Liver (tissue), 9 donors: ENCODE data around the gene EPHB2. TPM values are rescaled to one million over a fixed set of nuclear protein-coding genes. Genes with fewer than 3 reads are reported as not detected.

Experiments
- DNase-seq: peaks from one replicate; pipeline ENCODE4 v3.0.0-alpha.2; 2017; ENCODE audit warnings: low spot score
- H3K27ac ChIP-seq, 2 donors: one replicate each; pipeline ENCODE4 v1.7.0; 2013; ENCODE audit warnings: inconsistent platforms in 2 of 2, low read length in 2 of 2, control low read depth in 1 of 2, low read depth in 1 of 2, mild to moderate bottlenecking in 1 of 2
- H3K27me3 ChIP-seq, 4 donors: one replicate each; pipeline versions ENCODE4 v1.6.1 to v1.7.0; 2013; ENCODE audit warnings: low read length in 3 of 4, inconsistent platforms in 1 of 4, mild to moderate bottlenecking in 1 of 4, moderate library complexity in 1 of 4; ENCODE audit not compliant: control insufficient read depth in 4 of 4, insufficient read depth in 4 of 4
- H3K36me3 ChIP-seq, 4 donors: one replicate each; pipeline versions ENCODE4 v1.6.1 to v1.7.0; 2013; ENCODE audit warnings: low read length in 3 of 4, mild to moderate bottlenecking in 3 of 4, low read depth in 1 of 4, moderate library complexity in 1 of 4; ENCODE audit not compliant: control insufficient read depth in 4 of 4, insufficient read depth in 3 of 4
- H3K4me1 ChIP-seq, 4 donors: one replicate each; pipeline versions ENCODE4 v1.6.1 to v1.7.0; 2013; ENCODE audit warnings: low read length in 3 of 4, mild to moderate bottlenecking in 3 of 4, moderate library complexity in 1 of 4; ENCODE audit not compliant: control insufficient read depth in 4 of 4, insufficient read depth in 4 of 4
- H3K4me3 ChIP-seq, 3 donors: one replicate each; pipeline versions ENCODE4 v1.6.1 to v1.7.0; 2013; ENCODE audit warnings: low read length in 3 of 3, control low read depth in 1 of 3, low read depth in 1 of 3, mild to moderate bottlenecking in 1 of 3
- H3K9ac ChIP-seq, 2 donors: one replicate each; pipeline ENCODE4 v1.7.0; 2013; ENCODE audit warnings: low read length in 2 of 2, mild to moderate bottlenecking in 2 of 2, moderate library complexity in 2 of 2, control low read depth in 1 of 2, low read depth in 1 of 2
- H3K9me3 ChIP-seq, 4 donors: one replicate each; pipeline versions ENCODE4 v1.6.1 to v1.7.0; 2013; ENCODE audit warnings: low read length in 3 of 4; ENCODE audit not compliant: control insufficient read depth in 4 of 4
- ATF3 ChIP-seq: IDR thresholded peaks from 2 replicates; pipeline ENCODE4 v1.6.1; 2016; ENCODE audit warnings: antibody characterized with exemption
- CTCF ChIP-seq: fragments of 150-350 bp; IDR thresholded peaks from 2 replicates; pipeline ENCODE4 v1.5.1; 2017; ENCODE audit warnings: improper control_type of control experiment, low read depth, low read length; ENCODE audit not compliant: missing input control
- EGR1 ChIP-seq, 2 donors: IDR thresholded peaks; 2 replicates each; pipeline ENCODE4 v1.6.1; 2016 to 2018; ENCODE audit warnings: antibody characterized with exemption in 2 of 2, low read depth in 2 of 2
- FOXA1 ChIP-seq: IDR thresholded peaks from 2 replicates; pipeline ENCODE4 v1.6.1; 2016; ENCODE audit warnings: antibody characterized with exemption
- FOXA2 ChIP-seq: IDR thresholded peaks from 2 replicates; pipeline ENCODE4 v1.6.1; 2016; ENCODE audit warnings: antibody characterized with exemption
- GABPA ChIP-seq, 2 donors: IDR thresholded peaks in 1 of 2; conservative IDR thresholded peaks in 1 of 2; 2 replicates each; pipeline ENCODE4 v1.6.1; 2016; ENCODE audit warnings: antibody characterized with exemption in 2 of 2, mild to moderate bottlenecking in 1 of 2, moderate library complexity in 1 of 2
- HNF4A ChIP-seq, 2 donors: conservative IDR thresholded peaks; 2 replicates each; pipeline ENCODE4 v1.6.1; 2016; ENCODE audit warnings: antibody characterized with exemption in 2 of 2, mild to moderate bottlenecking in 2 of 2
- JUND ChIP-seq, 2 donors: IDR thresholded peaks; 2 replicates each; pipeline ENCODE4 v1.6.1; 2016; ENCODE audit warnings: antibody characterized with exemption in 2 of 2
- MAX ChIP-seq: IDR thresholded peaks from 2 replicates; pipeline ENCODE4 v1.6.1; 2016; ENCODE audit warnings: antibody characterized with exemption
- NR2F2 ChIP-seq: IDR thresholded peaks from 2 replicates; pipeline ENCODE4 v1.6.1; 2016; ENCODE audit warnings: antibody characterized with exemption
- RAD21 ChIP-seq, 2 donors: IDR thresholded peaks; 2 replicates each; pipeline ENCODE4 v1.6.1; 2016; ENCODE audit warnings: antibody characterized with exemption in 2 of 2, mild to moderate bottlenecking in 2 of 2
- REST ChIP-seq: IDR thresholded peaks from 2 replicates; pipeline ENCODE4 v1.6.1; 2016; ENCODE audit warnings: antibody characterized with exemption, mild to moderate bottlenecking
- RXRA ChIP-seq, 2 donors: IDR thresholded peaks; 2 replicates each; pipeline ENCODE4 v1.6.1; 2017 to 2018; ENCODE audit warnings: antibody characterized with exemption in 2 of 2, mild to moderate bottlenecking in 1 of 2
- SP1 ChIP-seq: IDR thresholded peaks from 2 replicates; pipeline ENCODE4 v1.6.1; 2018; ENCODE audit warnings: antibody characterized with exemption, mild to moderate bottlenecking
- TAF1 ChIP-seq: conservative IDR thresholded peaks from 2 replicates; pipeline ENCODE4 v1.6.1; 2016; ENCODE audit warnings: antibody characterized with exemption, mild to moderate bottlenecking
- YY1 ChIP-seq: IDR thresholded peaks from 2 replicates; pipeline ENCODE4 v1.6.1; 2016; ENCODE audit warnings: antibody characterized with exemption, mild to moderate bottlenecking
- ZBTB33 ChIP-seq: IDR thresholded peaks from 2 replicates; pipeline ENCODE4 v1.6.1; 2016; ENCODE audit warnings: antibody characterized with exemption
- WGBS: extraction: QIAGEN DNeasy Blood & Tissue Kit; methylation state at CpG from one replicate; pipeline ENCODE4 v1.1.7; 2013; 5-methylcytosine and 5-hydroxymethylcytosine counted together
- polyA plus RNA-seq, 2 donors: library from polyadenylated mRNA; stranded (reverse) in 1 of 2; unstranded in 1 of 2; fragments of 200-250 nt in 1 of 2; fragments of >200 nt in 1 of 2; fragmentation: Nextera tagmentation in 1 of 2; extraction: Ambion mirVana in 1 of 2; gene quantifications; one replicate each; pipeline versions ENCODE4 v1.2.1 to v1.2.3, GENCODE V29; 2013 to 2015
- total RNA-seq, 2 donors: library from RNA; depleted of rRNA; stranded (reverse); fragments of >200 nt; gene quantifications; one replicate each; pipeline ENCODE4 v1.2.3, GENCODE V29; 2014
- donor health status: healthy.
- donor health status: healthy.
- donor health status: healthy.
- donor health status: healthy.
- donor health status: healthy.

EPHB2 gene
- total and polyA plus RNA-seq, 4 donors, result 0.07 to 1.0 (median 0.38) TPM

GRCh38 chr1:22851517-22851916, 140.9 kb downstream of the EPHB2 start:
- Histone ChIP-seq H3K4me1 (no peaks in the 10 kb centered on the region), H3K9ac (no peak overlapping the region), H3K4me3 (no peak overlapping the region), H3K36me3 (no peaks in the 10 kb centered on the region), H3K9me3 (peaks cover 2 to 10% (median 6%) of the 10 kb centered on the region in 4 donors), H3K27ac (no peak overlapping the region), H3K27me3 (no peaks in the 10 kb centered on the region)
- TF ChIP-seq RXRA (IDR thresholded peaks at IDR 0.05) (no peak), REST (no peak), CTCF (no peak), TAF1 (no peak), HNF4A (conservative IDR thresholded peaks at IDR 0.05) (no peak), SP1 (no peak), FOXA2 (no peak), ZBTB33 (no peak), FOXA1 (no peak), YY1 (no peak), GABPA (IDR thresholded peaks at IDR 0.05 in 1 of 2, conservative IDR thresholded peaks at IDR 0.05 in 1 of 2) (no peak), MAX (no peak)
- WGBS, result 78% methylated on average over 4 of the region's 4 CpGs
- no peak for DNase-seq

- 83% methylated on average over 6 of the region's 6 CpGs for WGBS
- Histone ChIP-seq H3K4me1 (no peaks in the 10 kb centered on the region), H3K27ac (no peak overlapping the region), H3K27me3 (no peaks in the 10 kb centered on the region), H3K36me3 (no peaks in the 10 kb centered on the region), H3K9ac (no peak overlapping the region), H3K4me3 (no peak overlapping the region), H3K9me3 (peaks cover 0 to 10% (median 5%) of the 10 kb centered on the region in 4 donors)
- TF ChIP-seq RXRA (IDR thresholded peaks at IDR 0.05) (no peak), SP1 (no peak), JUND (IDR thresholded peaks at IDR 0.05) (no peak), YY1 (no peak), MAX (no peak), HNF4A (conservative IDR thresholded peaks at IDR 0.05) (no peak), RAD21 (IDR thresholded peaks at IDR 0.05) (no peak), GABPA (IDR thresholded peaks at IDR 0.05 in 1 of 2, conservative IDR thresholded peaks at IDR 0.05 in 1 of 2) (no peak), CTCF (no peak), ZBTB33 (no peak), ATF3 (no peak), TAF1 (no peak), FOXA2 (no peak), EGR1 (IDR thresholded peaks at IDR 0.05; ENCODE audit: low read depth in 2 of 2) (no peak), NR2F2 (no peak), FOXA1 (no peak)
- DNase-seq, result no peak
These were observed 141.6 kb downstream of the EPHB2 start for GRCh38 chr1:22852144-22852655.
